SK-N-SH (cell line): ENCODE measurements around the gene KYAT1.

ENCODE experiments used
- CTCF ChIP-seq: fragments of 200-600 bp; sonication (generic); IDR thresholded peaks from 2 replicates; pipeline ENCODE4 v1.6.1; 2017; ENCODE audit warnings: antibody characterized with exemption, mild to moderate bottlenecking, moderate library complexity
- EP300 ChIP-seq, 2 experiments: IDR thresholded peaks; 2 replicates each; pipeline versions ENCODE4 v1.4.0 to v1.6.1; 2012; ENCODE audit warnings: borderline replicate concordance in 1 of 2, low read depth in 1 of 2, low read length in 1 of 2
- FOXM1 ChIP-seq: IDR thresholded peaks from 2 replicates; pipeline ENCODE4 v1.4.0; 2012; ENCODE audit warnings: low read depth, mild to moderate bottlenecking
- GABPA ChIP-seq: IDR thresholded peaks from 2 replicates; pipeline ENCODE4 v1.4.0; 2012; ENCODE audit warnings: low read depth, mild to moderate bottlenecking
- MXI1 ChIP-seq: IDR thresholded peaks from 2 replicates; pipeline ENCODE4 v1.6.1; 2012; ENCODE audit warnings: mild to moderate bottlenecking, low read depth, low read length, improper control_type of control experiment
- POLR2AphosphoS5 ChIP-seq: IDR thresholded peaks from 2 replicates; pipeline ENCODE4 v1.6.1; 2012; ENCODE audit warnings: low read depth, low read length
- REST ChIP-seq: IDR thresholded peaks from 2 replicates; pipeline ENCODE4 v1.6.1; 2012; ENCODE audit warnings: mild to moderate bottlenecking, low read depth, low read length, moderate library complexity
- SIN3A ChIP-seq: IDR thresholded peaks from 2 replicates; pipeline ENCODE4 v1.6.1; 2012; ENCODE audit warnings: low read depth, mild to moderate bottlenecking, low read length, moderate library complexity, borderline replicate concordance
- SMC3 ChIP-seq: IDR thresholded peaks from 2 replicates; pipeline ENCODE4 v1.6.1; 2012; ENCODE audit warnings: low read depth, low read length, improper control_type of control experiment
- TAF1 ChIP-seq: IDR thresholded peaks from 2 replicates; pipeline ENCODE4 v1.6.1; 2012; ENCODE audit warnings: low read depth, mild to moderate bottlenecking, low read length, moderate library complexity, borderline replicate concordance
- TEAD4 ChIP-seq: IDR thresholded peaks from 2 replicates; pipeline ENCODE4 v1.4.0; 2012; ENCODE audit warnings: mild to moderate bottlenecking, borderline replicate concordance; ENCODE audit not compliant: insufficient read depth
- USF1 ChIP-seq: IDR thresholded peaks from 2 replicates; pipeline ENCODE4 v1.4.0; 2012; ENCODE audit warnings: low read depth, borderline replicate concordance
- YY1 ChIP-seq: IDR thresholded peaks from 2 replicates; pipeline ENCODE4 v1.4.0; 2012; ENCODE audit warnings: low read depth, mild to moderate bottlenecking

- TF ChIP-seq MXI1 = no peak
- TF ChIP-seq POLR2AphosphoS5 = no peak
- no peak for TF ChIP-seq CTCF
- no peak for TF ChIP-seq SIN3A
- TF ChIP-seq YY1 = no peak
- no peak for TF ChIP-seq GABPA
- no peak for TF ChIP-seq SMC3
- TF ChIP-seq EP300 (IDR thresholded peaks at IDR 0.05; ENCODE audit: borderline replicate concordance in 1 of 2, low read depth in 1 of 2, low read length in 1 of 2) = no peak
- no peak for TF ChIP-seq TAF1
- no peak for TF ChIP-seq FOXM1
- no peak for TF ChIP-seq TEAD4
- TF ChIP-seq USF1 = no peak
- TF ChIP-seq REST = no peak
These were observed 73.9 kb downstream of the KYAT1 start for GRCh38 chr9:128807827-128808226.
